ENCODE measurements around the gene KRT26.

KRT26 gene

DNA sequence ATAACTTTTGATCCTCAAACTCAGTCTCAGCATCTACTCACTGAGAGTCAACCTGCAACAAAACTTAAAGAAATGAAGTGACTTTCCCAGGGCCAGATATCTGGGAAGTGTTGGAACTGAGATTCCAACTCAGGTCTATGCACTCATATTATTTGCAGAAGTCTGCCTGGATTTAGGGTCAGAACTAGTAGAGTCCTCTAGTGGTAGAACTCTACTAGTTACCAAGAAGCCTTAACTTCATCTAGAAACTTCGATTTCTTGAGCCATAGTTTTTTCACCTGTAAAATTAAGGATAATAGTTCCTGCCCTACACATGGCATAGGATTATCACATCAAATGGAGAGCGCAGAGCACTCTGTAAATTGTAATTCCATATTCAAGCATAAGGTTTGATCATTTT is 45.1 kb downstream of the KRT26 start:
- no peak for DNase-seq

- no peak for DNase-seq
Measured at GRCh38 chr17:40724656-40725055, 47.3 kb downstream of the KRT26 start.

- DNase-seq, result no peak
Measured at GRCh38 chr17:40722241-40722640, 49.8 kb downstream of the KRT26 start.

DNA sequence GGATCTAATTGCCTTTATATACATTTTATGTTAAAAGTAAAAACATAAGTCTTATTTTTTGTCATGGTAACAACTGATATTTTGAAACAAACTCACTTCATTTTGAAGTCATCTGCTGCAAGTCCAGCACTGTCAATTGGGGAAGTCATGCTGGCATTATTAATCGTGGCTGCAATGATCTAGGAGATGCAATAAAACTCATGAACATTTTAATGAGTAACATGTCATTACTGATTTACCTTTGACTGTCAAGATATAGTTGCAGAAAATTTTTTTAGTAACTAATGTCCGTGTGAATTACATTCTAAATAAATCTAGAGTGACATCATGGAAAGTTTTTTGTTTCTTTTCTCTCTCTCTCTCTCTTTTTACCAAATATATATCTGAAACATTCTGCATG is 51.1 kb downstream of the KRT26 start:
- DNase-seq, result no peak

- DNase-seq, result no peak
Measured at GRCh38 chr17:40718930-40719329, 53.1 kb downstream of the KRT26 start.

GRCh38 chr17:40717776-40718175 is 54.2 kb downstream of the KRT26 start:
- DNase-seq, result no peak

Measured in NCI-H146 (cell line).